Activated CD4-positive, alpha-beta T cell treated with anti-CD3 and anti-CD28 coated beads, Interleukin-2, amount 10 ng/mL, durations not matched to agents 7 days and 5 days (primary cell): ENCODE results near the gene SFRP2. TPM values are rescaled to one million over a fixed set of nuclear protein-coding genes. Genes with fewer than 3 reads are reported as not detected.
A peak's percentile ranks its signal among the peaks of the same experiment; 100 is the strongest.

ENCODE experiments used
- CTCF ChIA-PET: fragments of 350-600 bp; sonication (Branson Sonifier 250); formaldehyde crosslinking; loops from one replicate; lab custom pipeline; 2021; ENCODE audit warnings: antibody characterized with exemption; lab: Charles Lee
- POLR2A ChIA-PET: fragments of 350-600 bp; sonication (Branson Sonifier 250); formaldehyde crosslinking; loops from one replicate; lab custom pipeline; 2021; ENCODE audit warnings: antibody characterized with exemption; lab: Charles Lee
- DNase-seq: peaks from one replicate; pipeline ENCODE4 v3.0.0-alpha.2; 2020
- H3K27ac Mint-ChIP-seq: one replicate; pipeline ENCODE4 v1.8.0; 2021; ENCODE audit warnings: mild to moderate bottlenecking, moderate library complexity, mixed read lengths
- H3K27me3 Mint-ChIP-seq: one replicate; pipeline ENCODE4 v1.8.0; 2021; ENCODE audit warnings: mixed read lengths
- H3K36me3 Mint-ChIP-seq: one replicate; pipeline ENCODE4 v1.8.0; 2021; ENCODE audit warnings: low read depth, mixed read lengths
- H3K4me1 Mint-ChIP-seq: one replicate; pipeline ENCODE4 v1.8.0; 2021; ENCODE audit warnings: mixed read lengths
- H3K4me3 Mint-ChIP-seq: one replicate; pipeline ENCODE4 v1.8.0; 2021; ENCODE audit warnings: mild to moderate bottlenecking, moderate library complexity, mixed read lengths
- H3K9me3 Mint-ChIP-seq: one replicate; pipeline ENCODE4 v1.8.0; 2021; ENCODE audit warnings: mixed read lengths
- total RNA-seq, 2 experiments: library from RNA; stranded (reverse); gene quantifications; one replicate each; pipeline ENCODE4 v1.2.3, GENCODE V29; 2021

The SFRP2 gene
- total RNA-seq, 2 experiments from 2014 or later = not detected

DNA sequence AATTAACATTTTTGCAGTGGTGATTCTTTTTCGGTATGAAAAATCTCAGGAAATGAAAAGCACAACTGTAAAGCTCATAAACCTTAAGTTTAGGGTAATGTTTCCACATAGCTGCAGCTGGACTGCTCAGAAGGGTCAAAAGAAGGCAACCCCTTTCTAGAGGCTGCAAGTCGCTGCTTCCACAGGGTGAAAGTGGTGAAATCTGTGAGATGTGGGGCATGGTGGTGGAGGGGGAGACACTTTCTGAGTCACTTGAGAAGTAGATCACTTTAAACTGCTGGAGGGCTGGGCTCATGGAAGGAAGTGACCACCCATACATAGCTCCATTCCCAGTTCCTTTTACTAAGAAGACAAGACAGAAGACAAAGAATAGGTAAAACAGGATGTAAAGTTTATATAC, 8.7 kb downstream of the SFRP2 start:
- CTCF ChIA-PET = interaction anchor here (1.0 kb wide), 1 partner anchor 11 kb away, joined by 3 read pairs; no protein-coding TSS in a partner anchor
- Mint-ChIP-seq H3K9me3 (no peaks in the 10 kb centered on the region), H3K4me1 (no peaks in the 10 kb centered on the region), H3K27me3 (peaks cover 47% of the 10 kb centered on the region), H3K4me3 (no peak overlapping the region), H3K27ac (no peak overlapping the region), H3K36me3 (no peaks in the 10 kb centered on the region)
- POLR2A ChIA-PET = interaction anchor here (0.7 kb wide), 1 partner anchor 81 kb away, joined by 3 read pairs; no protein-coding TSS in a partner anchor
- DNase-seq = no peak

- no peaks in the 10 kb centered on the region for H3K9me3 Mint-ChIP-seq
- POLR2A ChIA-PET = no interaction called here
- no peak for DNase-seq
- H3K27me3 Mint-ChIP-seq = peaks cover 44% of the 10 kb centered on the region
- no peak overlapping the region for H3K4me3 Mint-ChIP-seq
- H3K36me3 Mint-ChIP-seq = no peaks in the 10 kb centered on the region
- H3K27ac Mint-ChIP-seq = no peak overlapping the region
- no peaks in the 10 kb centered on the region for H3K4me1 Mint-ChIP-seq
- CTCF ChIA-PET = no interaction called here
Observed at GRCh38 chr4:153778383-153778782, 10.5 kb downstream of the SFRP2 start.

DNA sequence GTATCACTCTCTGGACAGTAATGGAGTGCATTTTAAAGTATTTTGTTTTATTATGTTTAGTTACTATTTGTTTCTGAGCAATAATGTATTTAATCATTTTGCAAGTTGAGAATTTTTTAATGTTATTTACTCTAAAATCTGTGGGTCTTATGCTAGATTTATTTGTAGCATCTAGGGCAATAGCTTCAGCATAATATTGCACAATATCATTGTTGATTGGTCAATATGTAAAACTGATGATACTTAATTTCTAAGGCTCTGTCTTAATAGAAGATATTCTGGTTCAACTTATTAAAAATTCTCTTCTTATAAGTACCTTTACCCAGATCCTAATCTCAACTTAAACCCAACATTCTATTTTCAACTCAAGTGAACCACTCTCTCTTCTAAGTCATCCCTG, 11.5 kb downstream of the SFRP2 start:
- POLR2A ChIA-PET = no interaction called here
- H3K9me3 Mint-ChIP-seq = no peaks in the 10 kb centered on the region
- peaks cover 44% of the 10 kb centered on the region for H3K27me3 Mint-ChIP-seq
- H3K36me3 Mint-ChIP-seq = no peaks in the 10 kb centered on the region
- CTCF ChIA-PET = no interaction called here
- no peak overlapping the region for H3K27ac Mint-ChIP-seq
- no peaks in the 10 kb centered on the region for H3K4me1 Mint-ChIP-seq
- no peak for DNase-seq
- H3K4me3 Mint-ChIP-seq = no peak overlapping the region

GRCh38 chr4:153776601-153777000, 12.3 kb downstream of the SFRP2 start:
- no peak overlapping the region for H3K27ac Mint-ChIP-seq
- H3K36me3 Mint-ChIP-seq = no peaks in the 10 kb centered on the region
- ChIA-PET CTCF (no interaction called here), POLR2A (no interaction called here)
- DNase-seq = no peak
- no peaks in the 10 kb centered on the region for H3K4me1 Mint-ChIP-seq
- H3K9me3 Mint-ChIP-seq = no peaks in the 10 kb centered on the region
- peaks cover 45% of the 10 kb centered on the region for H3K27me3 Mint-ChIP-seq
- H3K4me3 Mint-ChIP-seq = no peak overlapping the region

GRCh38 chr4:153773236-153773690, 15.6 kb downstream of the SFRP2 start:
- POLR2A ChIA-PET = no interaction called here
- CTCF ChIA-PET = no interaction called here
- H3K27ac Mint-ChIP-seq = no peak overlapping the region
- no peak for DNase-seq
- H3K4me1 Mint-ChIP-seq = no peaks in the 10 kb centered on the region
- H3K36me3 Mint-ChIP-seq = no peaks in the 10 kb centered on the region
- no peak overlapping the region for H3K4me3 Mint-ChIP-seq
- peaks cover 49% of the 10 kb centered on the region for H3K27me3 Mint-ChIP-seq
- no peaks in the 10 kb centered on the region for H3K9me3 Mint-ChIP-seq

DNA sequence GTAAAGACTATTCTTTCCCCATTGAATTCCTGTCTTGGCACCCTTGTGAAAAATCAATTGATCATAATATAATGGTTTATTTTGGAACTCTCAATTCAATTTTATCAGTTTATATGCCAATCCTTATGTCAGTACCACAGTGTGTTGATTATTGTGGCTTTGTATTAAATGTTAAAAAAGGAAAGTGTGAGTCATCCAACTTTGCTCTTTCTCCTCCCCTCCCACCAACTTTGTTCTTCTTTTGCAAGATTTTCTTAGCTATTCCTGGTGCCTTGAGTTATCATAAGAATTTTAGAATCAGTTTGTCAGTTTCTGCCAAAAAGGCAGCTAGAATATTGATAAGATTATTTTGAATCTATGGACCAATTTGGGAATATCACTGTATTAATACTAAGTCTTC, 17.8 kb downstream of the SFRP2 start:
- Mint-ChIP-seq H3K27ac (no peak overlapping the region), H3K4me1 (no peaks in the 10 kb centered on the region), H3K9me3 (no peaks in the 10 kb centered on the region), H3K27me3 (peaks cover 36% of the 10 kb centered on the region), H3K36me3 (no peaks in the 10 kb centered on the region), H3K4me3 (no peak overlapping the region)
- DNase-seq = no peak
- CTCF ChIA-PET = no interaction called here
- POLR2A ChIA-PET = no interaction called here

DNA sequence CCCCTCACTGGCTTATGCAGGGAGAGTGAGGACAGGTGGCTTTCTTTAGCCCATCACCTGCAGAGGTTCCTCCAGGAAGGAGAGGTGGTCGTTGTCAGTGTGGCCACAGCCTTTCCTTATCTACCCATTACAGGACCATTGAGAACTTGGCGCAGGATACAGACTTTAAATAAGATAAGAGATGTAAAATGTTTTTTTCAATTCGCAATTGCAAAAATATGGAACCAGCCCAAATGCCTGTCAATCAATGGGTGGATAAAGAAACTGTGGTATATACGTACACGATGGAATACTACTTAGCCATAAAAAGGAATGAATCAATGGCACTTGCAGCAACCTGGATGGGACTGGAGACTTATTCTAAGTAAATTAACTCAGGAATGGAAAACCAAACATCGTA, 22.1 kb downstream of the SFRP2 start:
- Mint-ChIP-seq H3K9me3 (no peaks in the 10 kb centered on the region), H3K27ac (no peak overlapping the region), H3K27me3 (peaks cover 35% of the 10 kb centered on the region), H3K4me3 (no peak overlapping the region), H3K36me3 (no peaks in the 10 kb centered on the region), H3K4me1 (no peaks in the 10 kb centered on the region)
- ChIA-PET CTCF (no interaction called here), POLR2A (no interaction called here)
- no peak for DNase-seq

GRCh38 chr4:153765894-153766293, 23.0 kb downstream of the SFRP2 start:
- Mint-ChIP-seq H3K4me1 (no peaks in the 10 kb centered on the region), H3K36me3 (no peaks in the 10 kb centered on the region), H3K27me3 (peaks cover 37% of the 10 kb centered on the region), H3K27ac (no peak overlapping the region), H3K9me3 (no peaks in the 10 kb centered on the region), H3K4me3 (no peak overlapping the region)
- CTCF ChIA-PET = no interaction called here
- POLR2A ChIA-PET = no interaction called here
- no peak for DNase-seq

GRCh38 chr4:153764601-153765368, 24.1 kb downstream of the SFRP2 start:
- peaks cover 33% of the 10 kb centered on the region for H3K27me3 Mint-ChIP-seq
- ChIA-PET CTCF (interaction anchor here (0.7 kb wide), 1 partner anchor 421 kb away, joined by 3 read pairs; the partner anchor contains the start of gene MND1), POLR2A (no interaction called here)
- H3K27ac Mint-ChIP-seq = no peak overlapping the region
- no peaks in the 10 kb centered on the region for H3K9me3 Mint-ChIP-seq
- no peak for DNase-seq
- H3K4me1 Mint-ChIP-seq = no peaks in the 10 kb centered on the region
- H3K36me3 Mint-ChIP-seq = no peaks in the 10 kb centered on the region
- H3K4me3 Mint-ChIP-seq = no peak overlapping the region

DNA sequence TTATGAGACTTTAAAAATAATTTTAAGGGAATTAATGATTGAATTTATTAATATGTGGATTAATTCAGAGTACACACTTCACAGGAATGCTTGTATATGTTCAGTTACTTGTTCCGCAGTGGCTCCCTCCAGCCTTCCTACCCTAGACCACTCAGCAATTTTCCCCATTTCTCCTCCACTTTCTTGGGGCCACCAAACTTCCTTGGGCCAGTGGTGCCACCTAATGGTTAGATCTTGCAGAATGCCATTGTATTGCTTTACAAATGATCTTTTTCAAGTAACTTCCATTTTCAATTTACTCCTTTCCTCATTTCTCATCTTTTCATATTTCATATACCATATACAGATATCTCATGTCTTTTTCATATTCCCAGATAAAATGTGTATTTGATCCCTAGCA, 25.5 kb downstream of the SFRP2 start:
- POLR2A ChIA-PET = no interaction called here
- CTCF ChIA-PET = no interaction called here
- Mint-ChIP-seq H3K4me1 (peaks cover 4% of the 10 kb centered on the region), H3K27ac (no peak overlapping the region), H3K27me3 (peaks cover 36% of the 10 kb centered on the region), H3K36me3 (no peaks in the 10 kb centered on the region), H3K9me3 (no peaks in the 10 kb centered on the region), H3K4me3 (no peak overlapping the region)
- DNase-seq = peak; percentile 13

DNA sequence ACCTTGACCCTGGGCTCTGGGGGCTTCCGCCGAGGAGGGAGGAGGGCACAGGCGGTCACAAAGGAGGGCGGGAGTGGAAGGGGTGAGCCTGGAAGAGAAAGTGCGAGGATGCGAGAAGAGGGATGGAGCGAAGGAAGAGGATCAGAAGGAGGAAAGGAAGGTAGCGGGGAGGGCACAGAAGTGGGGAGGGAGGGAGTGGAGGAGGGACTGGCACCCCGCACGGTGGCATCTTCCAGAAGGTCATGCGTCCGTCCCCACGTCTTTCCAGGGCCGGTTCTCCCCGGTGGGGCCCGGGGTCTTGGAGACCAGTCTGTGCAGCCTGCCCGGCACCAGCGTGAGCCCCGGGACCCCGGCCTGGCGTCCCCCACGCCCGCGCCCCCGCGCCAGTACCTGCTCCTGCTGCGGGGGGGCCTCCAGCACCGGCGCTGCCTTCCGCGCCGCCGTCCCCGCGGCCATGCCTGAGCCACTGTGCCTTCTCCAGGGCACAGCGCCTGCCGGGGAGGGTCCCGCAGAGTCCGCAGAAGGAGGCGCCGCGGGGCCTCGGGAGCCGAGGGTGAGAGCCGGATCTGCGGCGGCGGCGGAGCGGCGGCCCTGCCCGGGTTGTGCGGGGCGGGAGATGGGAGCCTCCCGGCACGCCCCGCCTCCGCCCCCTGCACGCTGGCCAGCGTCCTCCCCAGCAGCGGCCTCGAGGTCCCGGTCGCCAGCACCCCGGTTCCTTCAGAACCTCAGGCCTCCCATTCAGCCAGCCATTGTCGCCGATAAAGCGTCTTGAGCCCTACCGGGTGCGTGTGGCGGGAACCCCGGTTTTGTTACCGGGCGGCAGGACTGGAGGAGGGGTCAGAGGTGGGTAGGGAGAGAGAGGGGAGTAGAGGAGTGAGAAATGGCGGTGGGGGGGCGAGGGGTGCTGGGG, 29.2 kb downstream of the SFRP2 start, which contains the start of gene RNF175:
Gene RNF175, minus strand, starts transcription at position 618 of the 910 bp plus-strand sequence. Its CDS starts 162 bp downstream, at position 456.
- H3K4me1 Mint-ChIP-seq = peaks cover 11% of the 10 kb centered on the region
- peaks cover 34% of the 10 kb centered on the region for H3K27me3 Mint-ChIP-seq
- POLR2A ChIA-PET = no interaction called here
- CTCF ChIA-PET = no interaction called here
- no peaks in the 10 kb centered on the region for H3K36me3 Mint-ChIP-seq
- no peaks in the 10 kb centered on the region for H3K9me3 Mint-ChIP-seq
- H3K4me3 Mint-ChIP-seq = peak within 1 kb of the TSS; percentile 20
- no peak within 1 kb of the TSS for H3K27ac Mint-ChIP-seq
- DNase-seq = no peak

DNA sequence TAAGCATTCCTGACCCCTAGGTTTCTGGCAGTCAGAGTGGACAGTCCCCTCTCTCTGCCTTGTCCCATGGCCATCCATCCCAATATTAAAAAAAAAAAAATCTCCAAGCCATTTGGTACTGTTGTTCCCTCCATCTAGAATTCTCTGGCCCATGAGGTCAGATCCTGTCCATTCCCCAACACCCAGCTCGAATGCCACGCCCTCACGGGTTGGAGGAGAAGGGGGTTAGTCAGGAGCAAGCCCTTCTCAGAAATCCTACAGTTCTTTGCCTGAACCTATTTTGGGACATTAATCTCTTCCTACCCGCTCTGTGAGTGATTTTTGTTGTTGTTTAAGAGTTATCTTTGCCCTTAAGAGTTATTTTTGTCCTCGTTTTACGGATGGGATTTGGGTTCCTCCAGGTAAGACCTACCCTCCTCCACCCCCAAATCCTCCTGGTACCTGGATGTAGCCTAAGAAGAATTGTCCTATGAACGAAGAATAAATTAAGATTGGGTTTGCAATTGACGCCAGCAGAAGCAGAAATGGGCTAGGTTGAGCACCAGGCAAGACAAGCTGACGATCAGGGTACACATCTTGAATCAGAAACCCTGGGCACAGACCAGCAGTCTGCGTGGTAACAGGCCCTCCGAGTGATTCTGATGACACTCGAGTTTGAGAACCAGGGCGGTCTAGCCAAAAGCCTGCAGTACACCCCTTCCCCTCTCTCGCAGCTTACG, 30.0 kb downstream of the SFRP2 start:
- CTCF ChIA-PET = no interaction called here
- H3K4me3 Mint-ChIP-seq = peak overlapping the region; percentile 20

More for the DNA sequence above, 30.0 kb downstream of the SFRP2 start:
- Mint-ChIP-seq H3K27ac (peak overlapping the region; percentile 41), H3K9me3 (no peaks in the 10 kb centered on the region), H3K4me1 (peaks cover 11% of the 10 kb centered on the region), H3K27me3 (peaks cover 28% of the 10 kb centered on the region), H3K36me3 (no peaks in the 10 kb centered on the region)
- POLR2A ChIA-PET = no interaction called here
- no peak for DNase-seq
